ENCODE data around the gene FAM219B. TPM values are rescaled to one million over a fixed set of nuclear protein-coding genes. Genes with fewer than 3 reads are reported as not detected.
A peak's percentile ranks its signal among the peaks of the same experiment; 100 is the strongest.

The FAM219B gene
- total and polyA plus RNA-seq, 10 of the 15 experiments (the other 5 are each of a cell fraction or from before 2014, with no cell fraction given): 7.6 to 53.2 (median 29.4) TPM

DNA sequence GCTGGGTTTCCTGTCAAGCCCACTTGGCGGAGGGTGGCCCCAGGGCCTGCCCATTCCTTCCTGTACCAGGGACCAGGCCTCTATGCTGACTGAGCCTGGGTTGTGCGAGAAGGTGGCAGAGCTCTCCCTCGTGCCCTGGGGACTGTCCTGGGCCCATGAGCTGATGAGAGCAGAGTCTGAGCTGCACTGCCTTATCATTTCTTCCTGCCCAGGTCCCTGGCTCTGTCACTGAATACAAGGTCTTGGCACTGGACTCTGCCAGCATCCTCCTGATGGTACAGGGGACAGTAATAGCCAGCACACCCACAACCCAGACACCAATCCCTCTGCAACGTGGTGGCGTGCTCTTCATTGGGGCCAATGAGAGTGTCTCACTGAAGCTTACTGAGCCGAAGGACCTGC lies 9.3 kb downstream of the FAM219B start:
- H3K36me3 ChIP-seq (ENCODE audit: control insufficient read depth in 2 of 2, insufficient read depth in 2 of 2, low read length in 1 of 2): peaks cover 8 to 22% of the 10 kb centered on the region in 2 experiments
- no peak overlapping the region for H3K9ac ChIP-seq (ENCODE audit: control insufficient read depth, insufficient read depth, low read length)
- ChIA-PET CTCF (interaction anchor here (1.1 to 8.9 kb wide), 5 partner anchors 9 to 267 kb away, joined by 3 to 129 read pairs (median 3); partner anchors contain the start of gene SCAMP2), SMC1A (ENCODE audit: uncharacterized antibody, unreplicated experiment) (interaction anchor here (0.6 to 1.3 kb wide), 5 partner anchors 13 to 128 kb away, joined by 3 to 4 read pairs (median 3); no protein-coding TSS in a partner anchor), POLR2A (interaction anchor here (1.0 to 2.0 kb wide), 5 partner anchors 9 to 41 kb away, joined by 3 to 5 read pairs (median 4); partner anchors contain the start of gene FAM219B), RAD21 (ENCODE audit: unreplicated experiment) (interaction anchor here (1.0 to 1.6 kb wide), 2 partner anchors 9 to 126 kb away, joined by 3 to 6 read pairs; partner anchors contain the start of gene FAM219B)
- H3K27ac ChIP-seq (ENCODE audit: control insufficient read depth, insufficient read depth): no peak overlapping the region
- TF ChIP-seq POU2F2 (IDR thresholded peaks at IDR 0.05; ENCODE audit: borderline replicate concordance, low read depth, low read length) (no peak), POLR2A (IDR thresholded peaks at IDR 0.05; ENCODE audit: low read depth, low read length) (peak; percentile 51)
- ATAC-seq (no peak), DNase-seq (ENCODE audit: low read depth, low spot score) (no peak), FAIRE-seq (no peak)
- no peak overlapping the region for H3K4me3 ChIP-seq
- no peak overlapping the region for H3K4me2 ChIP-seq (ENCODE audit: control insufficient read depth, insufficient read depth)
- H3K27me3 ChIP-seq (replicated peaks in 1 of 2; ENCODE audit: control insufficient read depth in 2 of 2, insufficient read depth in 2 of 2, low read length in 1 of 2): no peaks in the 10 kb centered on the region
- no peaks in the 10 kb centered on the region for H3K9me3 ChIP-seq (replicated peaks; ENCODE audit: control insufficient read depth, insufficient read depth, low read length)
- peaks cover 19% of the 10 kb centered on the region for H3K4me1 ChIP-seq (ENCODE audit: control insufficient read depth, insufficient read depth, low read length)
- in situ Hi-C loops (cut with MboI): no loop called here
- H2AFZ ChIP-seq (ENCODE audit: control insufficient read depth, low read depth, low read length): no peak overlapping the region
- no peaks in the 10 kb centered on the region for H4K20me1 ChIP-seq (ENCODE audit: control insufficient read depth, insufficient read depth)
- intact Hi-C loops (cut with micrococcal nuclease; ENCODE audit: unreplicated experiment): no loop called here
- BruUV-seq (replicated peaks): no TSS peak
- H3K79me2 ChIP-seq (ENCODE audit: control insufficient read depth, insufficient read depth, low read length): no peaks in the 10 kb centered on the region
- WGBS (ENCODE audit: insufficient coverage, insufficient replicate concordance, low lambda C conversion rate, missing lambda C conversion rate): over 99% methylated on average over 6 of the region's 6 CpGs

DNA sequence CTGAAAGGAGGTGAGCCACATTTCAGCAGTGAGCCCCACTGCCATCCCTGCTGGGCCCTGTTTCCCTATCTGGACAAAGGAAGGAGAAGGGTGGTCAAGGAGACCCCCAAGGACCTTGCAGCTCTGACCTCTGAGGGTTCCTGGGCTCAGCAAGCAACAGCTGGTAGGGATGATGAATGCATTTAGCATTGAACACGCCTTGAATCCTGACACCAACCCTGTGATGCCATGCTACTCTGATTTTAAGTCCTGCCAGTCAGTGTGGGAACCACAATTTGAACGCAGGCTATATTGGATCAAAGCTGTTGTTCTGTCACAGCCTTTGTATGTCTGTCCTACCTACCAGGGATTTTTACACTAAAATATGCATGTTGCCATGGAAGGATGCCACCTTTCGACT lies 10.3 kb downstream of the FAM219B start:
- peaks cover 7 to 17% of the 10 kb centered on the region in 2 experiments for H3K36me3 ChIP-seq (ENCODE audit: control insufficient read depth in 2 of 2, insufficient read depth in 2 of 2, low read length in 1 of 2)
- no peaks in the 10 kb centered on the region for H3K27me3 ChIP-seq (replicated peaks in 1 of 2; ENCODE audit: control insufficient read depth in 2 of 2, insufficient read depth in 2 of 2, low read length in 1 of 2)
- WGBS (ENCODE audit: insufficient coverage, insufficient replicate concordance, low lambda C conversion rate, missing lambda C conversion rate): 98% methylated on average over 3 of the region's 3 CpGs
- H3K4me1 ChIP-seq (ENCODE audit: control insufficient read depth, insufficient read depth, low read length): peaks cover 21% of the 10 kb centered on the region
- ATAC-seq (no peak), FAIRE-seq (no peak), DNase-seq (ENCODE audit: low read depth, low spot score) (no peak)
- ChIA-PET CTCF (interaction anchor here (1.3 to 8.9 kb wide), 5 partner anchors 12 to 266 kb away, joined by 3 to 129 read pairs (median 5); partner anchors contain the start of gene SCAMP2), SMC1A (ENCODE audit: uncharacterized antibody, unreplicated experiment) (interaction anchor here (1.0 to 1.3 kb wide), 3 partner anchors 12 to 123 kb away, joined by 3 to 4 read pairs (median 3); no protein-coding TSS in a partner anchor), RAD21 (ENCODE audit: unreplicated experiment) (interaction anchor here (1.0 kb wide), 1 partner anchor 10 kb away, joined by 3 read pairs; the partner anchor contains the start of gene FAM219B), POLR2A (interaction anchor here (0.8 to 1.7 kb wide), 2 partner anchors 10 to 38 kb away, joined by 3 to 5 read pairs; partner anchors contain the start of gene FAM219B)
- H3K79me2 ChIP-seq (ENCODE audit: control insufficient read depth, insufficient read depth, low read length): peaks cover under 1% of the 10 kb centered on the region; the same call in 1 of the 2 replicates
- H3K4me3 ChIP-seq: no peak overlapping the region
- in situ Hi-C loops (cut with MboI) (no loop called here), intact Hi-C loops (cut with micrococcal nuclease; ENCODE audit: unreplicated experiment) (no loop called here)
- H3K9ac ChIP-seq (ENCODE audit: control insufficient read depth, insufficient read depth, low read length): no peak overlapping the region
- H3K4me2 ChIP-seq (ENCODE audit: control insufficient read depth, insufficient read depth): no peak overlapping the region
- no peaks in the 10 kb centered on the region for H3K9me3 ChIP-seq (replicated peaks; ENCODE audit: control insufficient read depth, insufficient read depth, low read length)
- H2AFZ ChIP-seq (ENCODE audit: control insufficient read depth, low read depth, low read length): no peak overlapping the region
- no peak overlapping the region for H3K27ac ChIP-seq (ENCODE audit: control insufficient read depth, insufficient read depth)
- no peaks in the 10 kb centered on the region for H4K20me1 ChIP-seq (ENCODE audit: control insufficient read depth, insufficient read depth)
- no TSS peak for BruUV-seq (replicated peaks)
- TF ChIP-seq ZNF24 (IDR thresholded peaks at IDR 0.05) (no peak), CHD1 (IDR thresholded peaks at IDR 0.05; ENCODE audit: low read depth, low read length) (no peak), TCF7 (IDR thresholded peaks at IDR 0.05; ENCODE audit: borderline replicate concordance) (no peak), SPI1 (IDR thresholded peaks at IDR 0.05; ENCODE audit: borderline replicate concordance, insufficient read depth, low read depth, low read length) (no peak), KDM1A (IDR thresholded peaks at IDR 0.05; ENCODE audit: borderline replicate concordance) (no peak), ATF2 (IDR thresholded peaks at IDR 0.05; ENCODE audit: low read length) (no peak), SIX5 (IDR thresholded peaks at IDR 0.05; ENCODE audit: low read depth, low read length, severe bottlenecking) (no peak), RFX5 (IDR thresholded peaks at IDR 0.05; ENCODE audit: low read depth, low read length) (no peak), SUZ12 (IDR thresholded peaks at IDR 0.05; ENCODE audit: unreplicated experiment) (no peak)
- TF ChIP-seq, protein P1, sequence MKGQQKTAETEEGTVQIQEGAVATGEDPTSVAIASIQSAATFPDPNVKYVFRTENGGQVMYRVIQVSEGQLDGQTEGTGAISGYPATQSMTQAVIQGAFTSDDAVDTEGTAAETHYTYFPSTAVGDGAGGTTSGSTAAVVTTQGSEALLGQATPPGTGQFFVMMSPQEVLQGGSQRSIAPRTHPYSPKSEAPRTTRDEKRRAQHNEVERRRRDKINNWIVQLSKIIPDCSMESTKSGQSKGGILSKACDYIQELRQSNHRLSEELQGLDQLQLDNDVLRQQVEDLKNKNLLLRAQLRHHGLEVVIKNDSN (IDR thresholded peaks at IDR 0.05; ENCODE audit: borderline replicate concordance, extremely low read length, insufficient read depth, low read depth, low read length): no peak

Measured in GM12878 (cell line).